Measurements from ENCODE around the gene RAMACL. TPM values are rescaled to one million over a fixed set of nuclear protein-coding genes. Genes with fewer than 3 reads are reported as not detected.

RAMACL gene
- polyA plus RNA-seq, 1 donor from 2014 or later, result 1.9 TPM

- H3K27me3 ChIP-seq (ENCODE audit: insufficient read depth, low read depth, low read length), result no peaks in the 10 kb centered on the region
- H4K20me1 ChIP-seq (ENCODE audit: insufficient read depth), result no peaks in the 10 kb centered on the region
- no peaks in the 10 kb centered on the region for H3K36me3 ChIP-seq (ENCODE audit: insufficient read depth, low read length)
- H3K27ac ChIP-seq (ENCODE audit: low read length), result no peak overlapping the region
- no peaks in the 10 kb centered on the region for H3K9me3 ChIP-seq (ENCODE audit: low read length)
- H3F3A ChIP-seq (ENCODE audit: insufficient read depth, low read length, poor library complexity, severe bottlenecking), result no peaks in the 10 kb centered on the region
- peaks cover 3% of the 10 kb centered on the region for H3K79me2 ChIP-seq (replicated peaks; ENCODE audit: insufficient read depth, low read length)
- H2AFZ ChIP-seq (ENCODE audit: low read depth, low read length), result no peak overlapping the region
- H3K9ac ChIP-seq (ENCODE audit: low read length), result no peak overlapping the region
- no peak overlapping the region for H3K4me3 ChIP-seq (ENCODE audit: low read length)
- no peaks in the 10 kb centered on the region for H3K9me2 ChIP-seq (ENCODE audit: insufficient read depth, low read length)
- no peak for TF ChIP-seq EP300 (conservative IDR thresholded peaks at IDR 0.05; ENCODE audit: poor library complexity, severe bottlenecking)
- TF ChIP-seq EZH2 (IDR thresholded peaks at IDR 0.05; ENCODE audit: borderline replicate concordance, insufficient read depth, low read length, poor library complexity, severe bottlenecking), result no peak
- TF ChIP-seq, protein P1, sequence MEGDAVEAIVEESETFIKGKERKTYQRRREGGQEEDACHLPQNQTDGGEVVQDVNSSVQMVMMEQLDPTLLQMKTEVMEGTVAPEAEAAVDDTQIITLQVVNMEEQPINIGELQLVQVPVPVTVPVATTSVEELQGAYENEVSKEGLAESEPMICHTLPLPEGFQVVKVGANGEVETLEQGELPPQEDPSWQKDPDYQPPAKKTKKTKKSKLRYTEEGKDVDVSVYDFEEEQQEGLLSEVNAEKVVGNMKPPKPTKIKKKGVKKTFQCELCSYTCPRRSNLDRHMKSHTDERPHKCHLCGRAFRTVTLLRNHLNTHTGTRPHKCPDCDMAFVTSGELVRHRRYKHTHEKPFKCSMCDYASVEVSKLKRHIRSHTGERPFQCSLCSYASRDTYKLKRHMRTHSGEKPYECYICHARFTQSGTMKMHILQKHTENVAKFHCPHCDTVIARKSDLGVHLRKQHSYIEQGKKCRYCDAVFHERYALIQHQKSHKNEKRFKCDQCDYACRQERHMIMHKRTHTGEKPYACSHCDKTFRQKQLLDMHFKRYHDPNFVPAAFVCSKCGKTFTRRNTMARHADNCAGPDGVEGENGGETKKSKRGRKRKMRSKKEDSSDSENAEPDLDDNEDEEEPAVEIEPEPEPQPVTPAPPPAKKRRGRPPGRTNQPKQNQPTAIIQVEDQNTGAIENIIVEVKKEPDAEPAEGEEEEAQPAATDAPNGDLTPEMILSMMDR (IDR thresholded peaks at IDR 0.05; ENCODE audit: poor library complexity, severe bottlenecking), result no peak
- no peak for TF ChIP-seq SMC3 (conservative IDR thresholded peaks at IDR 0.05; ENCODE audit: poor library complexity)
- TF ChIP-seq REST (IDR thresholded peaks at IDR 0.05; ENCODE audit: borderline replicate concordance), result no peak
- TF ChIP-seq MXI1 (conservative IDR thresholded peaks at IDR 0.05; ENCODE audit: poor library complexity, severe bottlenecking), result no peak
- no peak for TF ChIP-seq TAF1 (IDR thresholded peaks at IDR 0.05; ENCODE audit: low read depth)
- no peak for TF ChIP-seq POLR2AphosphoS5 (IDR thresholded peaks at IDR 0.05)
- no peak overlapping the region for H3K4me2 ChIP-seq (ENCODE audit: low read length)
Measured at GRCh38 chr6:166578536-166579236, 7.8 kb downstream of the RAMACL start.

- H3F3A ChIP-seq (ENCODE audit: insufficient read depth, low read length, poor library complexity, severe bottlenecking), result no peaks in the 10 kb centered on the region
Measured at GRCh38 chr6:166575205-166575604, 11.3 kb downstream of the RAMACL start.

More at GRCh38 chr6:166575205-166575604, 11.3 kb downstream of the RAMACL start:
- TF ChIP-seq EZH2 (IDR thresholded peaks at IDR 0.05; ENCODE audit: borderline replicate concordance, insufficient read depth, low read length, poor library complexity, severe bottlenecking) (no peak), RAD21 (conservative IDR thresholded peaks at IDR 0.05) (no peak), REST (IDR thresholded peaks at IDR 0.05; ENCODE audit: borderline replicate concordance) (no peak), EP300 (conservative IDR thresholded peaks at IDR 0.05; ENCODE audit: poor library complexity, severe bottlenecking) (no peak), MXI1 (conservative IDR thresholded peaks at IDR 0.05; ENCODE audit: poor library complexity, severe bottlenecking) (no peak), TAF1 (IDR thresholded peaks at IDR 0.05; ENCODE audit: low read depth) (no peak), SMC3 (conservative IDR thresholded peaks at IDR 0.05; ENCODE audit: poor library complexity) (no peak), POLR2AphosphoS5 (IDR thresholded peaks at IDR 0.05) (no peak)
- TF ChIP-seq, protein P1 (IDR thresholded peaks at IDR 0.05; ENCODE audit: poor library complexity, severe bottlenecking), result no peak
- Histone ChIP-seq H2AFZ (ENCODE audit: low read depth, low read length) (no peak overlapping the region), H3K9me2 (ENCODE audit: insufficient read depth, low read length) (no peaks in the 10 kb centered on the region), H3K36me3 (ENCODE audit: insufficient read depth, low read length) (no peaks in the 10 kb centered on the region), H3K4me3 (ENCODE audit: low read length) (no peak overlapping the region), H3K9me3 (ENCODE audit: low read length) (no peaks in the 10 kb centered on the region), H3K27me3 (ENCODE audit: insufficient read depth, low read depth, low read length) (no peaks in the 10 kb centered on the region), H4K20me1 (ENCODE audit: insufficient read depth) (no peaks in the 10 kb centered on the region), H3K4me2 (ENCODE audit: low read length) (no peak overlapping the region), H3K27ac (ENCODE audit: low read length) (no peak overlapping the region), H3K79me2 (replicated peaks; ENCODE audit: insufficient read depth, low read length) (peaks cover 6% of the 10 kb centered on the region), H3K9ac (ENCODE audit: low read length) (no peak overlapping the region)
